ENCODE results near the gene FBF1.
A peak's percentile ranks its signal among the peaks of the same experiment; 100 is the strongest.
"Not testable (repeated sequence)": the region's sequence is repeated elsewhere in the genome, so short reads cannot be mapped to it uniquely, and the experiment has no call there.

FBF1 gene

GRCh38 chr17:75940727-75941441 is at the start of gene FBF1:
FBF1 (minus strand) TSS chr17:75941042; CDS start chr17:75938149, 2,893 bp downstream.
- peak; percentile 95 for DNase-seq (ENCODE audit: extremely low spot score, insufficient read length, low read depth)
- peak; percentile 90 for FAIRE-seq

GRCh38 chr17:75987041-75987440 is 46.2 kb upstream of the FBF1 start:
- DNase-seq (ENCODE audit: extremely low spot score, insufficient read length, low read depth): no peak
- FAIRE-seq: no peak

GRCh38 chr17:75985986-75986385 is 45.1 kb upstream of the FBF1 start:
- no peak for FAIRE-seq
- no peak for DNase-seq (ENCODE audit: extremely low spot score, insufficient read length, low read depth)

DNA sequence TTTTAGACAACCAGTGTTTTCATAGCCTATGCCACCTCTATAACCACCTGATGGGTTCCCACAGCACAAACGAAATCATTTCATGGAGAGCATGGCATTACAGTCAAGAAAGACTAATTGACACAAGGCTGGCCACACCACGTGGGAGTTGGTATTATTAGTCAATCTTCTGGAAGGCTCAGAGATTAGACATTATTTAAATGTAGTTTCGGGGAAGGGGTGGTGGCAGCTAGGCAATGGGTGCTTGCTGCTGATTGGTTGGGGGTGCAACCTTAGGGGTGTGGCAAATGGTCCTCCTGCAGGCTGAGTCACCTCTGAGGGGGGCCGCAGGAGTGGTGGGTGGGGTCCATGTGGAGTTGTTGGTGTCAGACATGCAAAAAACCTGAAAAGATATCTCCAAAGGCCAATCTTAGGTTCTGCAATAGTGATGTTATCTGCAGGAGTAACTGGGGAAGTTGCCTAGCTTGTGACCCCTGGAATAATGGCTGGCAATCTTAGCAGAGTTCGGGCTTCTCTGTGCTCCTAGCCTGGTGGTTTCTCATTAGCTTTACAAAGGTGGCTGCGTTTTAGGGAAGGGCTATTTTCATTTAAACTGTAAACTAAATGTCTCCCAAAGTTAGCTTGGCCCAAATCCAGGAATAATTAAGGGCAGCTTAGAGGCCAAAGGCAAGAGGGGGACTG is 42.8 kb upstream of the FBF1 start:
- no peak for FAIRE-seq
- no peak for DNase-seq (ENCODE audit: extremely low spot score, insufficient read length, low read depth)

GRCh38 chr17:75981019-75981615 is 40.3 kb upstream of the FBF1 start:
- DNase-seq (ENCODE audit: extremely low spot score, insufficient read length, low read depth) (no peak), FAIRE-seq (no peak)

DNA sequence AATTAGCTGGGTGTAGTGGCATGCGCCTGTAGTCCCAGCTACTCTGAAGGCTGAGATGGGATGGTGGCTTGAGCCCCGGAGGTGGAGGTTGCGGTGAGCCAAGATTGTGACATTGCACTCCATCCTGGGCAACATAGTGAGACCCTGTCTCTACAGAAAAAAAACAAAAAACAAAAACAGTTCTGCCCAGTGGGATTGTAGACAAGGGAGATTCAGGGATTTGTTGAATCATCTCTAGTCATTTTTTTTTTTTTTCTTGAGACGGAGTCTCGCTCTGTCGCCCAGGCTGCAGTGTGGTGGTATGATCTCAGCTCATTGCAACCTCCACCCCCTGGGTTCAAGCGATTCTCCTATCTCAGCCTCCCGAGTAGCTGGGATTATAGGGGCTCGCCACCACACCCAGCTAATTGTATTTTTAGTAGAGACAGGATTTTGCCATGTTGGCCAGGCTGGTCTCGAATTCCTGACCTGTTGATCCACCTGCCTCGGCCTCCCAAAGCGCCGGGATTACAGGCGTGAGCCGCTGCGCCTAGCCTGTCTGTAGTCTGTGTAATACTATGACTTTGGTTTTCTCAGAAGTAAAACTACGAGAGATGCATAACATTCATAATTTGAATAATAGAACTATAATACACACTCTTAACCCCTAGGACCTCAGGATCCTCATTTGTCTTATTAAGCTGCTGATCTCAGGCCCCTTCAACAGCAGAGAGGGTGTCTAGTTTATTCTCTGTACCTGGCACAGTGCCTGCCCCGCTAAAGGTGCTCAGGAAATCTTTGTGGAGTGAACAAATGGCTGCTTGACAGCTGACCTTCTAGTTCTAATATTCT is 39.6 kb upstream of the FBF1 start:
- DNase-seq (ENCODE audit: extremely low spot score, insufficient read length, low read depth) (no peak), FAIRE-seq (no peak)

- DNase-seq (ENCODE audit: extremely low spot score, insufficient read length, low read depth): no peak
- FAIRE-seq: peak; percentile 18
Observed at GRCh38 chr17:75979705-75980187, 38.9 kb upstream of the FBF1 start.

DNA sequence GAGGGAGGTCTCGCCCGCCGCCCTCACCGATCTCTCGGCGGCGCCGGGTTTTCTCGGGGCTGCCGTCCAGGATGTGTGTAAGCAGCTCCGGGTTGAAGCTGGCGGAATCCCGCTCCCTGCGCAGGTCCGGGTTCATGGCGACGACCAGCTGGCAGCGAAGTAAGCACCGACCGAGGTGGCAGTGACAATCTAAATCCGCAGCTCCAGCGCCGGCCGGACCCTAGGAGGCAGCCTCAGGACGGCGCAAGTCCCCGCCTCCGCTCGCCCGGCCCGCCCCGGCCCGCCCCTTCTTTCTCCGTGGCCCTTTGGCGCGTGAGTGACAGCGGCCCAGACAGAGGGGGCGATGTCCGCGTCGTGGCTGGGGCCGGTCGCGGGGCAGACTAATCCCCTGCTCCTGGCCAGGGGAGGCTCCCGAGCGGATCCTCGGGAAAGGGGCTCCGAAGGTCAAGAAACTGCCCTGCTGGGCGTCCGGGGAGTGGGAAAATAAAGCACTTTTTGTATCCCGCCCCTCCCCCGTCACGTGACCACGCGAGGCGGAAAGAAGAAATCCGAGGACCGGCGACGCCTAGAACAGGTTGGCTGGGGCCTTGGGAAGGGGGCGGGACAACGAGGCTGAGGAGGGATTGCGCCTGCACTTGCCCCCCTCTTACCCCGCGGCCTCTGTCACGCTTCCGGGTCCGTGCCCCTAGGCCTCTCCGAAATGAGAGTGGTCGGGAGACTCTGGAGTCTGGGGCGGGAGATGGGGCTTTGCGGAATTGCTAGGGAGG is 38.3 kb upstream of the FBF1 start, which contains the start of the genes ACOX1 and TEN1:
Gene ACOX1, minus strand, starts transcription at position 229 of the 767 bp plus-strand sequence. Its CDS starts 93 bp downstream, at position 136.
Gene TEN1, plus strand, starts transcription at position 303 of the 767 bp plus-strand sequence. CDS start 6,953 bp downstream, outside the sequence.
- FAIRE-seq (peak; percentile 96), DNase-seq (ENCODE audit: extremely low spot score, insufficient read length, low read depth) (peak; percentile 86)

DNA sequence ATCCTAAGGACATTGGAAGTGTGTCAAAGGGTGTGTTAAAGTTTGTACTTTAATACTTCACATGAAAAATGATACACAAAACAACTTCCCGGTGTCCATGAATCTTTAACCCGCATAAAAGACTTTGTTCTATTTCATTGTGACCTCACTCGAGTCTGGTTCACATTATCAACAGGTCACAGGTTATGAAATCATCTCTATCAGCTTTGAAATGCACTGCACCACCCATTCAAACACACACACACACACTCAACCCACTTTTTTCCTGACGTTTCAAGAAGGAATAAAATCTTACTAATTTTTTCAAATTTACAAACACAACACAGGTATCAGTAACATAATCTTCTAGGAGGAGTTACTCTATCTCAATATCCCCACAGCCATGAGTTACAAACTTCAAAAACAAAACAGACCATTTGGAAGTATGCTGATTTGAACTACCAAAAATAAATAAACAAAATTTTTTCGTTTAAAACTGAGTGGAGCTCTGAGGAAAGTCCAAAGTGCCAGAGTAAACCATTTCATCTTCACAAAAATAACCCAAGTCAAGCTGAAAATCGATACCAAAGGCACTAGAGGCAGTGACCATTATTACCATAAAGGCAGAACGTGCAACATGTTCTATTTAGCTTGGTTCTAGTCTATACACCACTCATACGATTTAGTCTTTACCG is 35.5 kb upstream of the FBF1 start:
- FAIRE-seq (no peak), DNase-seq (ENCODE audit: extremely low spot score, insufficient read length, low read depth) (no peak)

GRCh38 chr17:75975757-75976174 is 34.9 kb upstream of the FBF1 start:
- FAIRE-seq (no peak), DNase-seq (ENCODE audit: extremely low spot score, insufficient read length, low read depth) (no peak)

GRCh38 chr17:75975187-75975586 is 34.3 kb upstream of the FBF1 start:
- not testable (repeated sequence) for FAIRE-seq; DNase-seq (ENCODE audit: extremely low spot score, insufficient read length, low read depth)

- no peak for DNase-seq (ENCODE audit: extremely low spot score, insufficient read length, low read depth)
- FAIRE-seq: no peak
Observed at GRCh38 chr17:75970626-75971025, 29.8 kb upstream of the FBF1 start.

DNA sequence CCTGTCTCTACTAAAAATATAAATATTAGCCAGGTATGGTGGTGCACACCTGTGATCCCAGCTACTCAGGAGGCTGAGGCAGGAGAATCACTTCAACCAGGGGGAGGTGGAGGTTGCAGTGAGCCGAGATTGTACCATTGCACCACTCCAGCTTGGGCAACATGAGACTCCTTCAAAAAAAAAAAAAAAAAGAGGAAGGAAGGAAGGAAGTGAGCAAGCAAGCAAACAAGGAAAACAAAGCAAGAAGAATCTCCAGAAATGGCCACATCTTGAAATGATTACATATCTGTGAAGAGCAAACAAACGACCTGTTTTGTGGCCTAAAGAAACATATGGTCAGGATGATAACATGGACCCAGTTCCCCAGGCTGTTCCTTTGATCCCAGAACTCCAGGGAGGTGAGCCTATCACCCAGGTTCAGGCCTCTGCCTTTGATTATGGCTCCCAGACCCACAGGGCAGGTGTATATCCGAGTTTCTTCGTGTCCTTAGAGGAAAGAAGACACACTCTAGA is 29.2 kb upstream of the FBF1 start:
- FAIRE-seq (no peak), DNase-seq (ENCODE audit: extremely low spot score, insufficient read length, low read depth) (no peak)

GRCh38 chr17:75969044-75969443 is 28.2 kb upstream of the FBF1 start:
- not testable (repeated sequence) for DNase-seq (ENCODE audit: extremely low spot score, insufficient read length, low read depth)

DNA sequence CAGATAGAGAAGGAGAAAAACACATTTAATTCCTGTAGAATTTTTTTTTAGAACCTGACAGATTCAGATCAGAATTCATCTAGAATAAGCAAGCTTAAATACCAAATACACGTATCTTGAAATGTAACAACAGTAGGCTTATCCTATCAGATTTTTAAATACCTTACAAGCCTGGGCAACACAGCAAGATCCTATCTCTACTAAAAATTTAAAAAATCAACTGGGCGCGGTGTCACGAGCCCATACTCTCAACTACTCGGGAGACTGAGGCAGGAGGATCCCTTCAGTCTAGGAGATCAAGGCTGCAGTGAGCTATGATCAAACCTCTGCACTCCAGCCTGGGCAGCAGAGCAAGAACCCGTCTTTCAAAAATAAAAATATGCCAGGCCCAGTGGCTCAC is 24.6 kb upstream of the FBF1 start:
- FAIRE-seq (no peak), DNase-seq (ENCODE audit: extremely low spot score, insufficient read length, low read depth) (no peak)

More at GRCh38 chr17:75969044-75969443, 28.2 kb upstream of the FBF1 start:
- not testable (repeated sequence) for FAIRE-seq

DNA sequence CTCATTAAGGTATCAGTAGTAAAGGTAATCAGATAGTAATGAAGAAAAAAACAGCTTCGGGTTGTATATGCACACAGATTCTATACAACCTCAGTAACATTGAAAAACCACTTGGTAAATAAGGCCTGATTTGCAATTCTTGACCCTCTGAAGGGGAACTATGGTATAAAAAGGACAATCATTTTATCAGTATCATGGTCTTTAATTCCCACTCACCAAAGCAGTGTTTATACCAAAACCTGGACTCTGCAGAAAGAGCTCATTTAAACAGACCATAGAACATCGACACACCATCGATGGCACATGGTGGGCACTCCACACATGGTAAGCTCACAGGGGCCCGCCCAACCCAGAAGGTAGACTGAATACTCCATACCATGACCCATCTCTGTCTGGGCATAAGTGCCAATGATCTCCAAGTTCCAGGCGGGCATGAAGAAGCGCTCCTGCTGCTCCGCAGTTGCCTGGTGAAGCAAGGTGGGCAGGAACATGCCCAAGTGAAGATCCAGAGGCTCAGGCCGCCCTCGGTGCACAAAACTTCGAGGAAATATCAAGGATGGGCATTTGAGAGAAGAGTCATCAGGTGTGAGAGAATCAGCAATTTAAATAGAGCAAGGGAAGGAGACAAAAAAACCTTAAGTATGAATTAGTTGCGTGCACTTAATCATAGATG is 19.1 kb upstream of the FBF1 start:
- DNase-seq (ENCODE audit: extremely low spot score, insufficient read length, low read depth) (no peak), FAIRE-seq (no peak)

DNA sequence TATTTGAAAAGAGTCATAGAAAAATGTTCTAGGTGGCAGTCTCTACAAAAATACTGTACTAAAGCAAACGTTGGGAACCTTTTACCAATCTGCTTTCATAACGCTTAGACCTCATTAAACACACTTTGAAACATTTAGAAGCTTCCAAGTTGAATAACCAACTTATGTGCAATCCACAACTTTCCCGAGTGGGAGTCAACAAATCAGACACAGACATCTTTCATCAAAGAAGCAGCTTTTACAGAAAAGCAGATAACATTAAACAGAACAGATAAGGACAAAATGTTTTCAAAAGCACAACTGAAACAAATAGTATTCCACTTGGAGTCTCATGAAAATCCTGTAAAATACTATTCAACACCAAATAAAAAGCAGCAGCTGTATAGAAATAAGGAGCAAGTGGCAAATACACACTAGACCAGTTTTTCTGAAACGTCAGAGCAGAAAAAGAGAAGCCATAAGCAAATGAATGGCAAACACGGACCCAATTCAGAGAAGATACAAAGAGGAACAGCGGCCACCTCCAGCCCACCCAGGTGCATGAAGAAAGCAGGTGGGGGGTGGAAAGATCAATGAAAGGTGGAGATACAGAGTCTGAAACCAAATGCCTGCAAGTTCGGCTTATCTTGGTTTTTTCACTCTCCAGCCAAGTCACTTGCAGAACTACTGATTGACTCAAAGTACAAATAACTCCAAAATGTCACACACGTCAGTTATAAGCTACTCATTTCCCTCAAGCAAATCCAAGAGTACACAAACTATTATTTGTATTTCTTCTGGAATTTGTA is 18.4 kb upstream of the FBF1 start:
- no peak for FAIRE-seq
- no peak for DNase-seq (ENCODE audit: extremely low spot score, insufficient read length, low read depth)

All from GM18507 (cell line).